ENCODE results near the gene PRR36. TPM values are rescaled to one million over a fixed set of nuclear protein-coding genes. Genes with fewer than 3 reads are reported as not detected.

The PRR36 gene
- total and polyA plus RNA-seq, 10 of the 15 experiments (the other 5 are each of a cell fraction or from before 2014, with no cell fraction given): 0.04 TPM; not detected in 9

GRCh38 chr19:7909471-7910067 lies 35.4 kb upstream of the PRR36 start:
- no peak for FAIRE-seq
- Histone ChIP-seq H3K79me2 (ENCODE audit: control insufficient read depth, insufficient read depth, low read length) (peaks cover 23% of the 10 kb centered on the region), H3K9me3 (replicated peaks; ENCODE audit: control insufficient read depth, insufficient read depth, low read length) (no peaks in the 10 kb centered on the region), H3K4me2 (ENCODE audit: control insufficient read depth, insufficient read depth) (no peak overlapping the region), H2AFZ (ENCODE audit: control insufficient read depth, low read depth, low read length) (no peak overlapping the region), H3K9ac (ENCODE audit: control insufficient read depth, insufficient read depth, low read length) (no peak overlapping the region), H3K4me3 (no peak overlapping the region), H3K27ac (ENCODE audit: control insufficient read depth, insufficient read depth) (no peak overlapping the region), H3K27me3 (replicated peaks in 1 of 2; ENCODE audit: control insufficient read depth in 2 of 2, insufficient read depth in 2 of 2, low read length in 1 of 2) (no peaks in the 10 kb centered on the region), H3K36me3 (ENCODE audit: control insufficient read depth in 2 of 2, insufficient read depth in 2 of 2, low read length in 1 of 2) (peaks cover 0 to 16% of the 10 kb centered on the region in 2 experiments; a peak in 3 of 4 replicates), H4K20me1 (ENCODE audit: control insufficient read depth, insufficient read depth) (peaks cover 9% of the 10 kb centered on the region; the same call in 1 of the 2 replicates), H3K4me1 (ENCODE audit: control insufficient read depth, insufficient read depth, low read length) (peaks cover 7% of the 10 kb centered on the region)
- in situ Hi-C loops (cut with MboI) (no loop called here), intact Hi-C loops (cut with micrococcal nuclease; ENCODE audit: unreplicated experiment) (loop anchor here (10.0 kb wide), 1 partner anchor 225 kb away; the partner anchor contains the start of gene TRAPPC5)
- no peak for ATAC-seq
- DNase-seq (ENCODE audit: low read depth, low spot score): no peak
- 89% methylated on average over 20 of the region's 21 CpGs for WGBS (ENCODE audit: insufficient coverage, insufficient replicate concordance, low lambda C conversion rate, missing lambda C conversion rate)
- ChIA-PET POLR2A (no interaction called here), SMC1A (ENCODE audit: uncharacterized antibody, unreplicated experiment) (no interaction called here), RAD21 (ENCODE audit: unreplicated experiment) (no interaction called here), CTCF (no interaction called here)
- TF ChIP-seq WRNIP1 (IDR thresholded peaks at IDR 0.05; ENCODE audit: borderline replicate concordance, low read depth, low read length) (no peak), ZBTB40 (IDR thresholded peaks at IDR 0.05; ENCODE audit: borderline replicate concordance) (no peak), PML (IDR thresholded peaks at IDR 0.05; ENCODE audit: low read length) (no peak), TCF12 (IDR thresholded peaks at IDR 0.05; ENCODE audit: low read depth, low read length) (no peak), POLR2AphosphoS2 (IDR thresholded peaks at IDR 0.05; ENCODE audit: low read depth, low read length) (no peak), TBL1XR1 (IDR thresholded peaks at IDR 0.05; ENCODE audit: low read depth, low read length) (no peak), RAD21 (IDR thresholded peaks at IDR 0.05; ENCODE audit: insufficient read depth, low read depth, low read length) (no peak), SMAD5 (IDR thresholded peaks at IDR 0.05; ENCODE audit: low read depth) (no peak), TCF3 (IDR thresholded peaks at IDR 0.05; ENCODE audit: borderline replicate concordance, insufficient read depth, low read depth, low read length) (no peak), SIN3A (IDR thresholded peaks at IDR 0.05; ENCODE audit: low read depth, low read length) (no peak)
- TF ChIP-seq, protein P1, sequence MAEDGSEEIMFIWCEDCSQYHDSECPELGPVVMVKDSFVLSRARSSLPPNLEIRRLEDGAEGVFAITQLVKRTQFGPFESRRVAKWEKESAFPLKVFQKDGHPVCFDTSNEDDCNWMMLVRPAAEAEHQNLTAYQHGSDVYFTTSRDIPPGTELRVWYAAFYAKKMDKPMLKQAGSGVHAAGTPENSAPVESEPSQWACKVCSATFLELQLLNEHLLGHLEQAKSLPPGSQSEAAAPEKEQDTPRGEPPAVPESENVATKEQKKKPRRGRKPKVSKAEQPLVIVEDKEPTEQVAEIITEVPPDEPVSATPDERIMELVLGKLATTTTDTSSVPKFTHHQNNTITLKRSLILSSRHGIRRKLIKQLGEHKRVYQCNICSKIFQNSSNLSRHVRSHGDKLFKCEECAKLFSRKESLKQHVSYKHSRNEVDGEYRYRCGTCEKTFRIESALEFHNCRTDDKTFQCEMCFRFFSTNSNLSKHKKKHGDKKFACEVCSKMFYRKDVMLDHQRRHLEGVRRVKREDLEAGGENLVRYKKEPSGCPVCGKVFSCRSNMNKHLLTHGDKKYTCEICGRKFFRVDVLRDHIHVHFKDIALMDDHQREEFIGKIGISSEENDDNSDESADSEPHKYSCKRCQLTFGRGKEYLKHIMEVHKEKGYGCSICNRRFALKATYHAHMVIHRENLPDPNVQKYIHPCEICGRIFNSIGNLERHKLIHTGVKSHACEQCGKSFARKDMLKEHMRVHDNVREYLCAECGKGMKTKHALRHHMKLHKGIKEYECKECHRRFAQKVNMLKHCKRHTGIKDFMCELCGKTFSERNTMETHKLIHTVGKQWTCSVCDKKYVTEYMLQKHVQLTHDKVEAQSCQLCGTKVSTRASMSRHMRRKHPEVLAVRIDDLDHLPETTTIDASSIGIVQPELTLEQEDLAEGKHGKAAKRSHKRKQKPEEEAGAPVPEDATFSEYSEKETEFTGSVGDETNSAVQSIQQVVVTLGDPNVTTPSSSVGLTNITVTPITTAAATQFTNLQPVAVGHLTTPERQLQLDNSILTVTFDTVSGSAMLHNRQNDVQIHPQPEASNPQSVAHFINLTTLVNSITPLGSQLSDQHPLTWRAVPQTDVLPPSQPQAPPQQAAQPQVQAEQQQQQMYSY (CRISPR knock-in tag; IDR thresholded peaks at IDR 0.05): no peak
- BruUV-seq (replicated peaks): no TSS peak
